Skeletal muscle tissue (tissue), 4 donors: ENCODE measurements around the gene TMEM213. TPM values are rescaled to one million over a fixed set of nuclear protein-coding genes. Genes with fewer than 3 reads are reported as not detected.
"Not testable (repeated sequence)": the region's sequence is repeated elsewhere in the genome, so short reads cannot be mapped to it uniquely, and the experiment has no call there.

Source experiments
- H3K27ac ChIP-seq: one replicate; pipeline ENCODE4 v1.7.0; 2013; ENCODE audit warnings: mild to moderate bottlenecking, low read depth, low read length, inconsistent platforms
- H3K27me3 ChIP-seq, 3 donors: one replicate each; pipeline ENCODE4 v1.7.0; 2013; ENCODE audit warnings: low read length in 3 of 3; ENCODE audit not compliant: control insufficient read depth in 3 of 3, insufficient read depth in 3 of 3
- H3K36me3 ChIP-seq, 3 donors: one replicate each; pipeline ENCODE4 v1.7.0; 2013; ENCODE audit warnings: low read length in 3 of 3; ENCODE audit not compliant: control insufficient read depth in 3 of 3, insufficient read depth in 3 of 3
- H3K4me1 ChIP-seq, 3 donors: one replicate each; pipeline ENCODE4 v1.7.0; 2013; ENCODE audit warnings: low read length in 3 of 3, mild to moderate bottlenecking in 3 of 3; ENCODE audit not compliant: control insufficient read depth in 3 of 3, insufficient read depth in 3 of 3
- H3K4me3 ChIP-seq, 3 donors: one replicate each; pipeline ENCODE4 v1.7.0; 2013; ENCODE audit warnings: low read length in 3 of 3
- H3K9ac ChIP-seq, 3 donors: one replicate each; pipeline ENCODE4 v1.7.0; 2013; ENCODE audit warnings: low read length in 3 of 3, mild to moderate bottlenecking in 3 of 3, moderate library complexity in 2 of 3, low read depth in 1 of 3
- H3K9me3 ChIP-seq, 3 donors: one replicate each; pipeline ENCODE4 v1.7.0; 2013; ENCODE audit warnings: low read length in 3 of 3; ENCODE audit not compliant: control insufficient read depth in 3 of 3
- total RNA-seq: library from RNA; depleted of rRNA; stranded (reverse); fragments of >200 nt; gene quantifications from one replicate; pipeline ENCODE4 v1.2.3, GENCODE V29; 2014
- donor health status: Osteomylitis.

The TMEM213 gene
- total RNA-seq, 1 donor from 2014 or later: not detected

DNA sequence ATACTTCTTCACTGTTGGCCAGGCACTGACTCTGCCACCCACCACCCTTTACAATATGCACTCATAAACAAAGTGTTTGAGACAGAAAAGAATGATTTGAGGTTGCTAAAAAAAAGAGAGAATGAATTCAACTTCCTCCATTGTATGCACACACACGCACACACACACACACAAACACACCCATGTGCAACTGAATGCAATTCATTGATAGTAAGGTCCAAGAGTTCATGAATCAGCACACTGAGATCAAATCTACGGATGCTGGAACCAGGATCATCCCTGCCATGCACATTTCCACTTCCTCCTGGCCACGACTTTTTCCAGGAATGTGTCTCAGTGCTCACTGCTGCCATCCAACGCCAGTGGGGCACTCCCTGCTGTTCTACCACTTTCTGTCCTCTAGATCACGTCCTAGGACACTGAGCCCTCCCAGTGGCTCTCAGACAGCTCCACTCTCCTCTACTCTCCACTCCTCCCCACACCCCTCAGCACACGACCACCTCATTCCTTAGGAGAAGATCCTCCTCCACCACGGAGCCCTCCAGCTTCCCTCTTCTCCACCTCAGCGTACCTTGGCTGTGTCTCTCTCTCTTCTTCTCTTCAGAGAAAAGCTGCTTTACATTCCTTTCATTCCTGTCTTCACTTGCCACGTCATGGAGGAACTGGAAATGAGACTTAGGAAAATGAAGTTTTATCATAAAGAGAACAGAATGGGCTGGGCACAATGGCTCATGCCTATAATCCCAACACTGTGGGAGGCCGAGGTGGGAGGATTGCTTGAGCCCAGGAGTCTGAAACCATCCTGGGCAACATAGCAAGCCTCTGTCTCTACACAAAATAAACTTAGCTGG, 12.0 kb upstream of the TMEM213 start:
- Histone ChIP-seq H3K9me3 (no peaks in the 10 kb centered on the region), H3K9ac (no peak overlapping the region), H3K36me3 (no peaks in the 10 kb centered on the region), H3K27me3 (no peaks in the 10 kb centered on the region), H3K27ac (no peak overlapping the region), H3K4me3 (no peak overlapping the region), H3K4me1 (no peaks in the 10 kb centered on the region)

DNA sequence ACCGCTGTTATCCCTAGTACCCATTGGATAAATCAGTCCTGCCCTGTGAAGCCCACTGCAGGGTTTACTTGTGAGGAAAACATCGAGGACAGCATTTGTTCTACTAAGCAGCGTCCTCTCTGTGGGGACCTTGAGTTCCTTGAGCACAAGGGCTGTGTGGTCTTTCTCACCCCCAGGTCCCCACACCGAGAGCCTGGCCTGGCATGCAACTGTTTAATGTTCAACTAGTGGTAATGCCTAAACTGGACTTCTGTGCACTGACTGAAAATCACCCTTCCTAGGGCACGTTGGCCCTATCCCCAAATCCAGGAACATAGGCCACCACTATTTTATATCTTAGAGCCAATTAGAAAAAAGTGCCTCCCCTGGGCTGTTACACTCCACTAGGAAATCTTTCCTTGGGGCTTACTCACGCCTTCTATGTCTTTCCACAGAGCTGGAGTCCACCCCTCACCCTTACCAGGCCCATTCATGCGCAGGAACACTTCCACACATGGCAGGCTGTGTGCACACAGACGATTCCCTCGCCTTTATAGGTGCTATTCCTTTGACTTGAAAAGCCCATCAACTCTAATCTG, 1.7 kb upstream of the TMEM213 start:
- no peak overlapping the region for H3K27ac ChIP-seq
- H3K4me3 ChIP-seq: no peak overlapping the region
- H3K27me3 ChIP-seq: peaks cover 6 to 14% (median 10%) of the 10 kb centered on the region in 3 donors
- H3K9me3 ChIP-seq: peaks cover 0 to 2% (median 0%) of the 10 kb centered on the region in 3 donors
- no peaks in the 10 kb centered on the region for H3K36me3 ChIP-seq
- no peak overlapping the region for H3K9ac ChIP-seq
- no peaks in the 10 kb centered on the region for H3K4me1 ChIP-seq

DNA sequence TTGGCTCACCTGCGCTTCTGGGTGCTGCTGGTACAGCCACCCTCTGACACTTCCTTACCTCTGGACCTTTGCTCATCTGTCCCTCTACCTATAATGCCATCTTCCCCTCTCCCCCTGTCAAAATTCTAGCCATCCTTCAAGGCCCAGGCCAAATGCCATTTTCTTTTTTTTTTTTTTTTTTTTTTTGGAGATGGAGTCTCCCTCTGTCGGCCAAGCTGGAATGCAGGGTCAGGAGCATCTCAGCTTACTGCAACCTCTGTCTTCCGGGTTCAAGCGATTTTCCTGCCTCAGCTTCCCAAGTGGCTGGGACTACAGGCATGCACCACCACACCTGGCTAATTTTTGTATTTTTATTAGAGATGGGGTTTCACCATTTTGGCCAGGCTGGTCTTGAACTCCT, 748 bp upstream of the TMEM213 start:
- not testable (repeated sequence) for H3K27ac ChIP-seq, H3K36me3 ChIP-seq, H3K4me3 ChIP-seq, H3K9me3 ChIP-seq, H3K4me1 ChIP-seq, H3K9ac ChIP-seq
- H3K27me3 ChIP-seq: peaks cover 6 to 14% (median 10%) of the 10 kb centered on the region in 3 donors

DNA sequence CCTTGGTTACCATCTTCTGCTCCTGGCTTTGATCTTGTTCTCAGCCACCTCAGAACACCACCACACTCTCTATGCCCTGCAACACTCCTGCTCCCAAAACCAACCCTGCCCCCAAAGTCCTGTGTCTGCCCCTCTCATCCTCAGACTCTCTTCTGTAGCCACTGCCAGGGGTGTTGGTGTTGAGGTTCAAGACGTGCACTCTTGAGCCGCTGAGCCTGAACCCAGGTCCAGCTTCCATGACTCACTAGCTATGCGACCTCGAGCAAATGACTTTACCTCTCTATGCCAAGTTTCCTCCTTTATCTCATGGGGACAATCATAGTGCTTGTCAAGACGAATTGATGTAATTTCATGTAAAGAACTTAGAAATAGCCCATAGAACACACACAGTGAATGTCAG, 1.0 kb downstream of the TMEM213 start:
- H3K36me3 ChIP-seq: no peaks in the 10 kb centered on the region
- peaks cover 6 to 14% (median 10%) of the 10 kb centered on the region in 3 donors for H3K27me3 ChIP-seq

DNA sequence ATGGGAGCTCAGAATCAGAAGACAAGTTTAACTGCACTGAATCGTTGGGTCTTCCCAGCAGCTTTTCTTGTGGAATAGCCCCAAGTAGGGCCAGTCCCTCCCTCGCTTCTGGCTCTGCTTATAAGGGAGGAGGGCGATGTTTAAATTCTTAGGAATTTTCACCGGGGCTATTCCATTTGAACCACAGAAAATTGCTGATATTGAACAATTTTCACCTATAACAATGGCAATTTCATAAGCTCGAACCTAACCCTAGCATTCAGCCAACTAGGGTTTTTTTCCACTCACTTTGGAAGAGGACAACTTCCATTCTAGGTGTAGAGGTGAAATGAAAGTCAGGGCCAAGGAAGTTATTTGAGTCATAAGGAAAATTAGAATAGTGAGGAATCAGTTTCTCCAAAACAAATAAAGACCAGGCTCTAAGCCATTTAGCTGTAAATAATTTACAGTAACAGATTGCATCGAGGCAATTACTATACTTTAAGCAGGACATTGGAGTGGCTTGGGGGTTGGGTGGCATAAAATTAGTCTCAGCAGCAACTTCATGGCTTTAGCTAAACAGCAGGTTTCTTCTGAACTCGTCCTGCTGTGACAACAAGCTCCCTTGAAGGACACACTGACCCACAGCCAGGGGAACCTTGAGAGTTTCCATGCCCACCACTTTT, 1.7 kb downstream of the TMEM213 start:
- H3K27ac ChIP-seq: no peak overlapping the region
- no peak overlapping the region for H3K9ac ChIP-seq
- H3K4me3 ChIP-seq: no peak overlapping the region
- H3K9me3 ChIP-seq: peaks cover 0 to 2% (median 0%) of the 10 kb centered on the region in 3 donors
- H3K36me3 ChIP-seq: no peaks in the 10 kb centered on the region
- peaks cover 6 to 14% (median 10%) of the 10 kb centered on the region in 3 donors for H3K27me3 ChIP-seq
- no peaks in the 10 kb centered on the region for H3K4me1 ChIP-seq

More for the DNA sequence above, 1.0 kb downstream of the TMEM213 start:
- Histone ChIP-seq H3K9me3 (peaks cover 0 to 2% (median 0%) of the 10 kb centered on the region in 3 donors), H3K27ac (no peak overlapping the region), H3K4me1 (no peaks in the 10 kb centered on the region), H3K9ac (no peak overlapping the region), H3K4me3 (no peak overlapping the region)

DNA sequence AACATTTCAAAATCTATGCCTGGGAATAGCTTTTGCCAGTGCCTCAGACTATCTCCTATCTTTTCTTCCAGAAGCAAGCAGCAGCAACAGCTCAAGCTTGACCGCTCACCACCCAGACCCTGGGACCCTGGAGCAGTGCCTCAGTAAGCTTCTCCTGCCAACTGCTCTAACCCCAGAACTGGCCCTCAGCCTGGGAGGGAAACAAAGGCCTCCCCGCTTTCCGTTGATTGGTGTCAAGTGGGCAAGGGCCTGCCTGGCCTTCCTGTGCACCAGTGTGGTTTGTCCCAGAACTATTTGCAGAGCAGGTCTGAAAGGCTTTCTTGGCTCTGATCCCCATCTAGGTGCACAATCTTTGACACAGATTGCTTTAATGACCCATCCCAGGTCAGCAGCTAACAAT, 3.5 kb downstream of the TMEM213 start:
- Histone ChIP-seq H3K27me3 (peaks cover 6 to 10% (median 10%) of the 10 kb centered on the region in 3 donors), H3K9me3 (peaks cover 0 to 2% (median 0%) of the 10 kb centered on the region in 3 donors), H3K36me3 (no peaks in the 10 kb centered on the region), H3K9ac (no peak overlapping the region), H3K4me1 (no peaks in the 10 kb centered on the region), H3K4me3 (no peak overlapping the region), H3K27ac (no peak overlapping the region)

DNA sequence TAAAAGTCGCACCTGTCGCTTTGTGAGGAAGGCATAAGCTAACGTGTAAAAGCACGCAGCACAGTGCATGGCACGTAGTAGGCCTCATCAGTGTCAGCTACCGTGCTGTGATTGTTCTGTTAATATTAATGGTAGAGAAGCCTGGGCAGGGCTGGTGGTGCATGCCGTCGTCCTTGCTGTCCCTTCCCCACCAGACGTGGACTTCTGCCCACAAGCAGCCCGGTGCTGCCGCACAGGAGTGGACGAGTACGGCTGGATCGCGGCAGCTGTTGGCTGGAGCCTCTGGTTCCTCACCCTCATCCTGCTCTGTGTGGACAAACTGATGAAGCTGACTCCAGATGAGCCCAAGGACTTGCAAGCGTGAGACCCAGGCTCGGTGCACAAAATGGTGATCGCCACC, 4.9 kb downstream of the TMEM213 start:
- no peaks in the 10 kb centered on the region for H3K36me3 ChIP-seq
- H3K27ac ChIP-seq: no peak overlapping the region
- H3K4me1 ChIP-seq: no peaks in the 10 kb centered on the region
- H3K9me3 ChIP-seq: peaks cover 0 to 2% (median 0%) of the 10 kb centered on the region in 3 donors
- peaks cover 3 to 7% (median 4%) of the 10 kb centered on the region in 3 donors for H3K27me3 ChIP-seq
- no peak overlapping the region for H3K4me3 ChIP-seq
- H3K9ac ChIP-seq: no peak overlapping the region

DNA sequence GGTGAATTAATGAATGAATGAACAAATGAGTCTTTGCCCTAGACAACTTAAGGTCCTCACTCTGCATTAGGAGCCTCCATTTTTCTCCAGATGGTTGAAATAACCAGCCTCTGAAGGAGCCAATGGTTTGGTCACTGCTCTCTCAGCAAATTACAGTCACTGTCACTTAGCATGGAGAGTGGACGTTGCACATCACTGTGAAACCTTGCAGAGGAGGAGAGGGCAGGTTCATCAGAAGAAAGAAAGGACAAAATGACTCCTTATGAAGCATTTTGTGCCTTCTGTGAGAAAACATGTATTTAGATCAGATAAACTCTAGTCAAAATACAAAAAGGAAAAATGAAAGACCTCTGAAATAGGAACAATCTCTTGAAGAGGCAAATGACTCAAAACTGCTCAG, 6.8 kb downstream of the TMEM213 start:
- no peaks in the 10 kb centered on the region for H3K9me3 ChIP-seq
- H3K36me3 ChIP-seq: no peaks in the 10 kb centered on the region
- H3K4me3 ChIP-seq: no peak overlapping the region
- no peaks in the 10 kb centered on the region for H3K27me3 ChIP-seq
- H3K9ac ChIP-seq: no peak overlapping the region
- no peaks in the 10 kb centered on the region for H3K4me1 ChIP-seq
- H3K27ac ChIP-seq: no peak overlapping the region

DNA sequence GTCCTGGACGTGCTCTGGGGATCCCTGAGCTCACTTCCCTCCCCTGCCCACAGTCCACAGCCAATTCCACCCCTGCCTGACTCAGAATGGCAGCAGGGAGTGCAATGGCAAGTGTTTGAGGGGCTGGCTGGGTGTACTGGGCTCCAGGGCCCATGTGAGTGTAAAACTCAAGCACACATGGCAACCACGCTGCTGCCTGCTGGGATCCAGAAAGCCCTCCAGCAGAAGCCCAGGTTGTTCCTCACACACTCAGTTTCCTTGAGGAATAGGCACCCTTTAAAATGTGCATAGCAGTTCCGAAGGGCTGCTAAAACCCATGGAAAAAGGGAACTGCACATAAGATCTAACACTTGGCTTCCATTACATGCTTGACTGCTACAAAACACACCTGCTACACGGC, 11.6 kb downstream of the TMEM213 start:
- H3K9me3 ChIP-seq: no peaks in the 10 kb centered on the region
- no peaks in the 10 kb centered on the region for H3K36me3 ChIP-seq
- H3K27me3 ChIP-seq: no peaks in the 10 kb centered on the region
- H3K9ac ChIP-seq: no peak overlapping the region
- H3K4me3 ChIP-seq: no peak overlapping the region
- H3K4me1 ChIP-seq: no peaks in the 10 kb centered on the region
- H3K27ac ChIP-seq: no peak overlapping the region

DNA sequence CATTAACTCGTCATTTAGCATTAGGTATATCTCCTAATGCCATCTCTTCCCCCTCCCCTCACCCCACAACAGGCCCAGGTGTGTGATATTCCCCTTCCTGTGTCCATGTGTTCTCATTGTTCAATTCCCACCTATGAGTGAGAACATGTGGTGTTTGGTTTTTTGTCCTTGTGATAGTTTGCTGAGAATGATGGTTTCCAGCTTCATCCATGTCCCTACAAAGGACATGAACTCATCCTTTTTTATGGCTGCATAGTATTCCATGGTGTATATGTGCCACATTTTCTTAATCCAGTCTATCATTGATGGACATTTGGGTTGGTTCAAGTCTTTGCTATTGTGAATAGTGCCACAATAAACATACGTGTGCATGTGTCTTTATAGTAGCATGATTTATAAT, 13.5 kb downstream of the TMEM213 start:
- H3K27ac ChIP-seq, H3K4me3 ChIP-seq, H3K36me3 ChIP-seq, H3K9me3 ChIP-seq, H3K9ac ChIP-seq, H3K4me1 ChIP-seq, H3K27me3 ChIP-seq: not testable (repeated sequence)
